GM18517 (cell line): ENCODE measurements around the gene BBLN.
A peak's percentile ranks its signal among the peaks of the same experiment; 100 is the strongest.
"Not testable (repeated sequence)": the region's sequence is repeated elsewhere in the genome, so short reads cannot be mapped to it uniquely, and the experiment has no call there.

Experiments
- ATAC-seq: cut with Tn5 transposase; IDR thresholded peaks from one replicate; pipeline ENCODE4 v1.9.1; 2021; ENCODE audit warnings: mild to moderate bottlenecking, moderate library complexity; ENCODE audit not compliant: unreplicated experiment

BBLN gene

GRCh38 chr9:128124451-128124850 lies 35.6 kb upstream of the BBLN start:
- ATAC-seq, result no peak

- ATAC-seq, result no peak
Observed at GRCh38 chr9:128124873-128125579, 35.0 kb upstream of the BBLN start.

- ATAC-seq, result no peak
Observed at GRCh38 chr9:128125580-128126354, 34.3 kb upstream of the BBLN start.

- ATAC-seq, result peak; percentile 42
Observed at GRCh38 chr9:128127568-128127989, 32.5 kb upstream of the BBLN start, which contains the start of gene PTGES2. PTGES2 (minus strand) TSS chr9:128127729; CDS start chr9:128127717, 12 bp downstream.

- peak; percentile 66 for ATAC-seq
Observed at GRCh38 chr9:128127990-128128835, 31.9 kb upstream of the BBLN start.

GRCh38 chr9:128128836-128129590 lies 31.1 kb upstream of the BBLN start:
- no peak for ATAC-seq

- not testable (repeated sequence) for ATAC-seq
Observed at GRCh38 chr9:128129976-128130590, 30.0 kb upstream of the BBLN start.

GRCh38 chr9:128130651-128131050 lies 29.4 kb upstream of the BBLN start:
- not testable (repeated sequence) for ATAC-seq

GRCh38 chr9:128131346-128131745 lies 28.7 kb upstream of the BBLN start:
- ATAC-seq, result not testable (repeated sequence)

- ATAC-seq, result not testable (repeated sequence)
Observed at GRCh38 chr9:128132139-128132538, 27.9 kb upstream of the BBLN start.

GRCh38 chr9:128135561-128135960 lies 24.5 kb upstream of the BBLN start:
- not testable (repeated sequence) for ATAC-seq

- ATAC-seq, result no peak
Observed at GRCh38 chr9:128136816-128137793, 23.0 kb upstream of the BBLN start.

- ATAC-seq, result no peak
Observed at GRCh38 chr9:128138001-128138400, 22.1 kb upstream of the BBLN start.

GRCh38 chr9:128139621-128140020 lies 20.4 kb upstream of the BBLN start:
- ATAC-seq, result no peak

GRCh38 chr9:128141604-128142003 lies 18.5 kb upstream of the BBLN start:
- ATAC-seq, result no peak

- ATAC-seq, result no peak
Observed at GRCh38 chr9:128142061-128142460, 18.0 kb upstream of the BBLN start.

- no peak for ATAC-seq
Observed at GRCh38 chr9:128142596-128142995, 17.5 kb upstream of the BBLN start.

- ATAC-seq, result no peak
Observed at GRCh38 chr9:128143525-128144238, 16.4 kb upstream of the BBLN start.
